Measurements from ENCODE around the gene CACTIN.
"Not testable (repeated sequence)": the region's sequence is repeated elsewhere in the genome, so short reads cannot be mapped to it uniquely, and the experiment has no call there.

The CACTIN gene

DNA sequence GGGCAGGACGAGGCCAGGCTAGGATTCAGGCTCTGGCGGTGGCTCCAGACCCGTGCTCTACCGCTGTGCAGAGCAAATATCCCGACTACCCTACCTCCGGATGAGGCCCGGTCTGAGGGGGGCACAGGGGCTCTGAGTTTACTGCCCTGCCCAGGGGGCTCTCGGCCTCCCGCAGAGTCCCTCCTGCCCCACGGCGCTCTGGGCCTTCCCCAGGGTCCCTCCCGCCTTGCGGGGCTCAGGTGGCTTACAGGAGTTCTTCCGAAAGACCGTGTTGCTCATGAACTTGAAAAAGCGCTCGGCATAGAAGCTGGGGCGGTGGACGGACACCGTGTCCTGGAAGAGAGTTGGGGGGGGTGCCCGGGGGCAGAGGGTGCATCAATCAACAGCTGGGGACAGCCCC, 19.1 kb upstream of the CACTIN start:
- no peak for DNase-seq

DNA sequence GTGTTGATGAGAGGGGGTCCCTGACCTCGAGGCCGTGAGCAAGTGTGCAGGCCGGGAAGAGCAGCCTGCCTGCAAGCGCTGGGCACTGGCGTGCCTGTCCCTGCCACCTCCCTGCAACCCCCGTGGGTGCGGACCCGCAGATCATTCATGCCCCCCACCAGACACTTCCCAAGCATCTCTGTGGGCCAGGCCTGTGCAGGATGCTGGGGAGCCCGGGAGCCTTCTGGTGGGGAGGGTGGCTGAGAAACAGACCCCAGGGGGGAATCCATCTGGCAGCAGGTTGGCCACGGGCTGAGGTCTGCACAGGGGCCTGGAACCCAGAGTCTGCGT, 18.4 kb upstream of the CACTIN start:
- no peak for DNase-seq

DNA sequence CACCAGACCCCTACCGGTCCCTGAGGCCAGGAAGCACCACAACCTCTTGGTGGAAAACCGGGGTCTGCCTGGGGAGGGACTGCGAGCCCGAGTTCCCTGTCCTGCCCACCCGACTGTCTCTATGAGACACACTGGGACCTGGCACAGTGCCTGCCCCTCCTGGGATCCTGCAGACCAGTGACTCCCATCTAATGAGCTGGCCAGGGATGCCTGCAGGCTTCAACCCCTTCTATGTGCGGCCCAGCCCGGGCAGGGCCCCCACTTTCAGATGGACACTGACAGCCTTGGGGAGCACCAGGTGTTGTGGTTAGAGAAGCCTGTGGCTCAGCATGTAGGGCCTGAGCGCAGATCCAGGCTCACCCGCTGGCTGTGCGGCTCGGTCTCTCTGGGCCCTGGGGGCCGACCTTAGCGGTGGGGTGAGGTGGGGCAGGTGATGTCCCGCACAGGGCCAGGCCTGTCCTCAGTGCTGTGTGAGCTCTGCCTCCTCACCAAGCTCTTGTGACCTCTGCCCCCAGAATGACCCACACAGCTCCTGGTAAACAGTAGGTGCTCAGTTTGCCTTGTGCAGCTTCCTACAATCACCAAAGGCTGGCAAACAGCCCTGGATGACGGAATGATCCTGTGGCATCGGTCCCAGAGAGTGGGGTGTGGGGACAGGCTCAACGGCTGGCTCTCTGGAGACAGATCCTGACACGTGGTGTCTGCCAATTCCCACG, 17.9 kb upstream of the CACTIN start:
- DNase-seq: no peak

DNA sequence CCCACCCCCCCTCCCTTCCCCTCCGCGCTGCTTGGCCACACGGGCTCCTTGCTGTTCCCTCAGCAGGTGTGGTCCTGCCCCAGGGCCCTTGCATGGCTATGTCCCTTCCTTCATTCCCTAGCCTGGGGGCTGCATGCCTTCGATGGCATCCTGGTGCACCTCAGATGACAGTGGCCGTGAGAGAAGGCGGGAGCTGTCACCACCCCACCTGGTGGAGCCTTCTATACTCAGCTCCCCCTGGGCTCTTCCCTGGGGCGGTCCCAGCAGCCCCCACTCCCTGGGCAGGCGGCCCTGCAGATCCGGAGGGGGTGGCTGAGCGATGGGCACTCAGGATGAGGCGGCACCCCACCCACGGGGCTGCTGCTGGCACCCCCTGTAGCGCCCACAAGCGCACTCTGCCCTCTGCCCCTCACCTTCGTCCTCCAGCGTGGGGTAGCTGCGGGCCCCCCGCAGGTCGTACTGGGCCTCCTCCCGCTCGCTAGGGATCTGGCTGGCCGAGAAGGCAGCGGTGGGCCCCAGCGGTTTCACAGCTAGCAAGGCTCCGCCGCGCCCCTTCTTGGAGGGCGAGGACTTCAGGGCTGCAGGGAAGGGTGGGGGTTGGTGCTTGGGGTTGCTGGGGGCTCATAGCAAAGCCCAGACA, 17.2 kb upstream of the CACTIN start:
- DNase-seq: no peak

DNA sequence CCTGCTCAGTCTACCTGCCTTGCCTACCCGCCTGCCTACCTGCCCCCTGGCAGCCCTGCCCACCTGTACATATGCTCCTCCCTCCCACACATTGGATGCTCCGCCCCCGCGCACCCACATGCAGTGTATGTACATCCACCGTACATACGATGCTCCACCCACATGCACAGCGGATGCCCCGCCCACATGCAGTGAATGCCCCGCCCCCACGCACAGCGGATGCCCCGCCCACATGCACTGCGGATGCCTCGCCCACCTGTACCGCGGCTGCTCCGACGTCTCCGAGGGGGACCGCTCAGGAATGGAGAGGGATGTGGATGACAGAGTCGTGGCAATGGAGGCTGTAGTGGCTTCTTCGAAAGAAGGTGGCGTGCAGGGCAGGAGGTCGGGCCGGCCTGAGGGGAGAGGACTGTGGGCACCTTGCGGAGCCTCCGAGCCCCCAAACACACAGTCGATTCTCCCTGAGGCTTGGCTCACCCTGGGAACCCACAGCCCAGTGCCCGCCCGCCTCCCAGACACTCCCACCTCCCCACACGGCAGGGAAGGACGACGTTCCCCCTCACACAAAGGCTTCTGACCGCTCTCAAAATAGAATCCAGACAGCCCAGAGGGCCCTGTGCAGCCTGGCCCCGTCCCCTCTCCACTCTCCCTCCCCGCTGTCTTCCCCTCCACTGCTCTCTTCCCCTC, 16.5 kb upstream of the CACTIN start:
- no peak for DNase-seq

DNA sequence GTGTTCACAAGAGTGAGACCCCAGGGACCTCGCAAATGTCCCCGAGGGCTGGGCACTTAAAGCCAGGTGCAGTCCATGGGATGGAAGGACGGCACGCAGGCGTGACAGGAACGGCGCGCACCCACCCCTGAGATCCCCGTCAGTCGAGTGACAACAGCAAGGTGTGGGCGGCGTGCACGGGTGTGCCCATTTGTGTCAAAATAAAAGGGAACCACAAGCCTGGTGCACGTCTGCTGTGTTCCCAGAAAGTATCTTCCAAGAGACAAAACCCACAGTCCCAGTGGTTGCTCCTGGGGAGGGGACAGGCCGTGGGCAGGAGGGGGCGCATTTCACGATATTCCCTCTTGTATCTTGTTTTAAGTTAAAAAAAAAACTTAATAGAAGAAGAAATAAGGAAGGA, 15.7 kb upstream of the CACTIN start:
- DNase-seq: no peak

DNA sequence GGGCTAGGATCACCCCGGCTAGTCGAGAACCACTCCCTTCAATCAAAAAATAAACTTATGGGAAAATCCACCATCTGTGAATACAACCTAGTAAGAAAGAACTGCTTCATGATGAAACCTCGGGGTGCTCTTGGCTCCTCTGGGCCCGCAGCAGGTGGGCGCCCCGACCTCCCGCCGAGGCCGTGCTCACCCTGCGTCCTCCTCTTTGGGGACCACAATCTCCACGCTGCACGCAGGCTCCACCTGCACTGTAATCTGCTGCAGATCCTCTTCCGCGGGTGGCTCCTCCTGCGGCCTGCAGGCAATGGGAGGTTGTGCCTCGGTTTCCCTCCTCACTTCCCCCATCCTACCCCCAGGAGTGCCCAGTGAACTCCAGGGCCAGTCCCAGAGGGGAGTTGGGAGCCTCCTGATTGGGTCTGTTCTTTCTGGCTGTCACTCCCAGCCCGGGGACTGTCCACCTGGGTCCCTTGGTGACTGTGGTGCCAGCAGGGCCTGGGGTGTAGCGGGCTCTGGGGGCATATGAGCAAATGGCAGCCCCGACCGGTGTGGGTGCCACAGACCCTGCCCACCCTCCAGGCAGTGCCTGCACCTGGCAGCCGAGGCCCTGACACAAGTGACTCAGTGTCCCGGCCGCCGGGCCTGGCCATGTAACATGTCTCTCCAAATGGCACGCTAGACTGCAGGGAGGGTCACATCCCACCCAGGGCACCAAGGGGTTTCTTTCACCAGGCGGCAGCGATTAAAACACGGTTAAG, 15.1 kb upstream of the CACTIN start:
- no peak for DNase-seq

DNA sequence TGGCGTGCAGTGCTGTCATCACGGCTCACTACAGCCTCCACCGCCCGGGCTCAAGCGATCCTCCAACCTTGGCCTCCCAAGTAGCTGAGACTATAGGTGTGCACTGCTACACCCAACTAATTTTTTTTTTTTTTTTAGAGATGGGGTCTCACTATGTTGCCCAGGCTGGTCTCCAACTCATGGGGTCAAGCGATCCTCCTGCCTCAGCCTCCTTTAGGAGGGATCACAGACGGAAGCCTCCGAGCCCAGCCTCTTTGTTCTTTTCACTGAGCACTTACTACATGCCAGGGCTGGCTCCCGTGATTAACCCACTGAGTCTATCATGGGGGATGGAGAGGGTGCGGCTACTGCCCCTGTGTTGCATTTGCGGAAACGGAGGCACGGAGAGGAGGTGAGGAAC, 12.9 kb upstream of the CACTIN start:
- no peak for DNase-seq

DNA sequence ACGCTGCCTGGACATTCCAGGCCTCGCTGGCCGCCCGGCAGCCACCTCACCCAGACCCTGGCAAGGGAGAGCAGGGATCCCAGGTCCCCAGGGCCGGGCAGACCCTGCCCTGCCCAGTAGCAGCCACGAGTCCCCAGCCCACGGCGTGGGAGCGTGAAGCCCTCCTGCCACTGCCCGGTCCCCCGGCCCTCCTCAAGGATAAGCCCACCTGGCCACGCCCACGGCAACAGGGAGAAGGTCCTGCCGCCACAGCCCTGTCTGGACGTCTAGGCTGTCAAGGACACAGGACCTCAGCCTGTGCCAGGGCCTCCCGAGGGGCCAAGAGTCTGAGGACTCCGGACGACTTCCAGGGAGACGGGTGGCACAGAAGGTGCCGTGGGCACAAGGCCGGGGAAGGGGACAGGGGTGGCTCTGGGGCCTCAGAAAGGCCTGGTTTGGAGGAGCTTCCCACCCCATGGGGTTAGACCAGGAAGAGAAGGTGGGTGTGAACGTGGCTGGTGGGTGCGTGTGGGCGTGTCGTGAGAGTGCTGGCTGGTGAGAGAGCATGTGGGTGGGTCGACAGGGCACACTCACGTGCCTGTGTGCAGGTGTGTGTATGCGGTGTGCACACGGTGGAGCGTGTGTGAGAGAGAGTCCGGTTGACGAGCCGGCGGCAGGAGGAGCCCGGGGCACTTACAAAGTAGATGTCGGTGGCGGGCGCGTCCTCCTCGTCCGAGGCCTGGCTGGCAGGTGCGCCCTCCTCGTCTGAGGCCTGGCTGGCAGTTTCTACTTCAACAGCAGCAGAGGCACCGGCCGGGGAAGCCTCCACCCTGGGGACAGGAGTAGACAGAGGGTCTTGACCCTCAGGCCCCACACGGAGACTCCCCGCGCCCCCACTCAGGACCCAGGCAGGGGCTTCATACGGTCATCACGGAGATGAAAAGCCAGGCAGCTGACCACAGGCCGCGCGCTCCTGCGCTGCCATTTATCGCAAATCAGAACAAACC, 11.9 kb upstream of the CACTIN start:
- no peak for DNase-seq

DNA sequence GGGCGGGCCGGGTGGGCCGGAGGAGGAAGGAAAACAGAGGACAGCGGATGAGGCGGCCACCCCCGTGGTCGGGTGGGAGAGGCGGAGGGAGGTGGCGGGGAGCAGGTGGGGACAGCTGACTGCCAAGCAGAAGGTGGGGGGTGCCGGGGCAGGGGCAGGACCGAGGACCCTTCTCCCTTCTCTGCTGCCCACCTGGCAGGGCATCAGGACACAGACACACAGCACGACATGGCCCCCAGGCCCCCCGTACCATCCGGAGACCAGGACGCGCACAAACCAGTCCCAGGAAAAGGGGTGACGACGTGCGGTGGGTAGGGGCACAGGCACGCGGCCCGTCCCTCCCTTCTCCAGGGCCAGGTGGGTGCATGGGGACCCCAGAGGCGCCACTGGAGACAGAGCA, 11.0 kb upstream of the CACTIN start:
- no peak for DNase-seq

DNA sequence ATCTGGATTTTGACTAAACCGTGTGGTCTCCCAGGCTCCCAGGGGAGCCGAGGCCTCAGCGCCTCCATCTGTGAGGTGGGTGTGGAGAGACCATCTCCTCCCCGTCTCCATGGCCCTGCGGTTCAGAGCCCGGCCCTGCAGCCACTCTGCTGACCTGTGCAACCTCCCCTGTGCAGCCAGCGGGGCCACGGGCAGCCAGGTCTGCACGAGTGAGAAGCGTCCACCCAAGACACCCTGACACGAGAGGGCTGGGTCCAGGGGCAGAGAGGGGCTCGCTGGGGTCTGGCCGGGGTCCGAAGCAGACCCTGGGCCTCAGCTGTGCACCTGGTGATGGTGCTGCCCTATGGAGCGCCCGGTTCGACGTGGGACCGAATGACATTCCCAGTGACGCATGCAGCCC, 10.4 kb upstream of the CACTIN start:
- no peak for DNase-seq

DNA sequence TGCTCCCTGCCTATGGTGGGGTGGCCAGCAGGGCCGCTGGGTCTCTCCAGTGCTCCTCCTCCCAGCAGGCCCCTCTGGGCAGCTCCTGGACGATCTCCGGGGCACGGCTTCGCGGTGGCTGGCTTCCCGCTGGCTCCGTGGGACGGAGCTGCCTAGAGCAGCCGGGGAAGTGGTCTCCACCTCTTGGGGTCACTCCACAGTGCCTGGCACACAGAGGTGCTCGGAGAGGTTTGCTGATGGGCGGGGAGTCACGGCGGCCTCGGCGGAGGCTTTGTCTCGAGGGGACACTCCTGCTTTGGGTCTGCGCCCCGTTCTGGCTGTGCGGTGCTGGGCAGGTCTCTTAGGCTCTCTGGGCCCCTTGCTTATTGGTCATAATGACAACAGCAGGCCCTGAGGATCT, 9.9 kb upstream of the CACTIN start:
- no peak for DNase-seq

DNA sequence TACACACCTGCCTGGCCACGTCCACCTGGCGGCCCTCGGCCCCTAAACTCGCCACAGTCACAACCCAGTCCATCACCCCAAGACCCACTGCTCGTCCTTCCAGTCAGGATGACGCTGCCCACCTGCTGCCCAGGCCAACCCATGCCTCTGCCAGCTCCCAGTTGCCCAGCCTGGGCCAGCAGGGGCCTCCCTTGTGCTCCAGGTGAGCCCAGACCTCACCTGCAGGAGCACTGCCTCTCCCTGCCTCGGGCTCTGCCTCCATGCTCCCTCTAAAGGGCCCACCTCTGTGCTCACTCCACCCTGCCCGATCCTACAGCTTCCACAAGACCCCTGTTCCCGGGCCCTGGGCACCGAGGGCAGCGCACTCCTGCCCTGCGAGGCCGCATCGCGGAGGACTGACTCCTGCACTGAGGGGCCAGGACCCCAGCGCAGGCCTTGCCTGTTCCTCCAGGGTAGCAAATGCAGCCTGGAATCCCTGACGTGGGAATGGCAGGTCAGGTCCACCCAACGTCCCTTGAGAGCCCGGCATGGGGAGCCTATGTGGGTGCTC, 8.0 kb upstream of the CACTIN start:
- DNase-seq: no peak

DNA sequence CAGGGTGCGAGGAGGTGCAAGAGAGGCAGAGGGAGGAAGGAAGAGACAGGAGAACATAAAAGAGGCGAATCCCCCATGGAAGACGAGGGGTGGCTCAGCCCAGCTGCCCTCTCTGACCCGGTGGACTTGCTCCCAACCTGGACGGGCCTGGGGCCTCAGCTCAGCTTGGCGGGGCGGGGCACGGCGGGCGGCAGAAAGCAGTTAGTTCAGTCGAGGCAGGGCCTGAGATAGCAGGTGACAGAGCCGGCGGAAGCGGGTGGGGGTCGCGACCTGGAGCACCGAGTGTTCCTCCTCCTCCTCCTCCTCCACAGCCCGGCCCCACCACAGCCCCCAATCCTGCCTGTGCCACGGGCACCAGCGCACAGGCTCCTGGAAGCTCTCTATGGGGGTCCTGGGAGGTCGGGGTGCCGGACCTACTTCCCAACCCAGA, 7.0 kb upstream of the CACTIN start:
- no peak for DNase-seq

DNA sequence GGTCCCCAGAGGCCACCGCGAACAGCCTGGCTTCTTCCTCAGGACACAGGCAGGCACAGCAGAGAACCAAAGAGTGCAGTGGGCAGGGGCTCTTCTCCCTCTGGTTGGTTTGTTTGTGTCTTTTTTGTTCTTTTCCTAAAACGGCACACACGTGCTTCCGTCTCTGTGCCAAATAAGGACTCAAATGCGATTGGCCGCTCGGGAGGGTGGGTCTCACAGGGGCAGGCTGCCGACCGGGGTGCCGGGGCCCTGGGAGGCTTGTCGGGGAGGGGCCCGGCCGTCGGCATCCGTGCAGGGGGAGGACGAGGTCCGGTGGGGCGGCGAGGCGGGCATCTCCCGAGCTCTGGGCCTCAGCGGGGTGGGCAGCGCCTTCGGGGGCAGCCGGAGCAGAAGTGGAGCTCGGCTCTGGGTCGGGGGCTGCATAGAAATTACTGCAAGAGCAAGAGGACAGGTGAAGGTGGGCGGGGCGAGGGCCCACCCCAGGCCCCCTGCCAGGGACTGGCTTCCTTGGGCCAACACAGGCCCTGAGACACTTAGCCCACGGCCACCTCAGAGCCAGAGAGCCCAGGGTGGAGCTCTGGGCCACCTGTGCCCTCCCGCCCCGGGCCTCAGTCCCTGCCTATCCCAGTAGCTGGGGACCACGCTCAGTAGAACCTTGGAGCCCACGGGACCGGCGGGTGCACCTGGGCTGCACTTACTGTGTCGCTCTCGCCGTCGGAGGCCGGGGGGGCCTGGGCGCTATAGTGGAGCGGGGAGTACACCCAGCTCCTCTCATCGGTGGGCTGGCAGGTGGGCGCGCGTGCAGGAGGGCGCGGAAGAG, 6.4 kb upstream of the CACTIN start:
- no peak for DNase-seq

DNA sequence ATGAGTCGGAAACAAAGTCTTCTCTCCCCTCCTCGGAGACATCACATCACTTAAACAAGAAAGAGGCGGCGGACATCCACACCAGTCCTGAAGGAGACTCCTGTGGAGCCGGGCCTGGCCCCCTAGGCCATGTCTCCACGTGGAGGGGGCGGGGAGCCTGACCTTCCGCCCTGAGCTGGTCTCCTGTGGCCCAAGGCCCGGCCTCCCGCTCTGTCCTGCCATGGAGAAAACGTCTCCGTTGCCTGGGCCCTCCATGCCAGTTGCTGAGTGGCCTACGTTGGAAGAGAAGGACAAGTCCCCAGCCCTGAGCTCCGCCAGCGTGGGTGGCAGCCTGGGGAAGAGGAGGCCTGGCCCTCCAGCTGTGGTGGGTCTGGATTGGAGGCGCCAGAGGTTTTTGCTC, 5.5 kb upstream of the CACTIN start:
- DNase-seq: no peak

DNA sequence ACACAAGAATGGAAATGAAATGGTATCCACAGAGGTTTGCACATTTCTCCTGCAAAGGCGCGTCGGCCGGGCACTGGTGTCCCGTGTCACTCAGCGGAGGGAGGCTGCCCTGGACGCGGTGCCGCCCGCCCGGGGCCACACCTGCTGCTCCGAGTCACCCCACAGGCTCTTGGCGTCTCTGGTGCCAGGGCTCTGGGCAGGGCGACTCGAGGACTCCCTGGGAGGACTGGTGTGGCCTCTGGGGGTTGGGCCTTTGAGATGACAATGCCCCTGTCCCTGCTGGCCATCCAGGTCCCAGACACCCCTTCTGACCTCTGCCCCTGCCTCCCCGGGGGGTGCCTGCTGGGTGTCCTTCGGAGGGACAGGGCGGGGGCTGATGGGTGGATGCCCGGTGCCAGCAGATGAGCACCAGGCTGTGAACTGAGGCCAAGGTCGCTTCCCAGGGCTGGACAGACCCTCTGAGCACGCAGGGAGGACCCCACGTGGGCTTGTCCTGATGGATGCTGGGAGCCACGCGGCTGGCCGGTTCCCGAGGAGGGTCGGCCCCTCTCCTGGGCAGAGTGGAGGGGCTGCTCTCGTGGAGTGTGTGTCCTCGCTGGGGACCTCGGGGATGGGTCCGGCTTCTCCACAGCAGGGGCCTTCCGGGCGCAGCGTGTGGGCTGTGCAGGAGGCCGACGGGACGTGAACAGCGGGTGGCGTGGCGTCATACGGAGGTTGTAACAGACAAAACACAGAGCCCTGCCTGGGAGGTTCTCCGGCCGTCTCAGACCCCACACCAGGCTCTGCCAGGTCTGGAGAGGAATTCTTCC, 4.7 kb upstream of the CACTIN start:
- DNase-seq: no peak

DNA sequence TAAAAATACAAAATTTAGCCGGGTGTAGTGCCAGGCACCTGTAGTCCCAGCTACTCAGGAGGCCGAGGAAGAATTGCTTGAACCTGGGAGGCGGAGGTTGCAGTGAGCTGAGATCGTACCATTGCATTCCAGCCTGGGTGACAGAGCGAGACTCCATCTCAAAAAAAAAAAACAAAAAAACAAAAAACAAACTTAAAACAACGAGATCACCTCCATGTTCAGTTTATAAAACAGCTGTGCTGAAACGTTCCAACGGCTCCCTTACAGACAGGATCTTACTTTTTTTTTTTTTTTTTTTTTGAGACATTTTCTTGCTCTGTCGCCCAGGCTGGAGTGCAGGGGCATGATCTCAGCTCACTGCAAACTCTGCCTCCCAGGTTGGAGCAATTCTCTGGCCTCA, 2.2 kb upstream of the CACTIN start:
- DNase-seq: not testable (repeated sequence)

DNA sequence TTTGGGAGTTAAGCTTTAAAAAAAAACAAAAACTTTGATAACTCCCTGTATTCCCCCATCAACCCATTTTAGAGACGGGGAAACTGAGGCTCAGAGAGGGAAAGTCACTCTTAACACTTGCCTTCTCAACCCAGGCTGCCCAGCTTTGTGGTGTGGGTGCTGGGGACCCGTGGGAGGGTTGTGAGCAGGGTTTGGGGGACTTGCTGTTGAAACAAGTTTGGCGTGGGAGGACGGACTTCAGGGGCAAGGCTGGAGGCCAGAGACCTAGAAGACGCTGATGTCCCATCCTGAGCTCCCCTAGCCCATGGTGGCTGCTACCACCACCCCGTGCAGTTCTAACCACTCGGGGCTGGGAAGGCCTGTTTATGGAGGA, 747 bp upstream of the CACTIN start:
- no peak for DNase-seq

DNA sequence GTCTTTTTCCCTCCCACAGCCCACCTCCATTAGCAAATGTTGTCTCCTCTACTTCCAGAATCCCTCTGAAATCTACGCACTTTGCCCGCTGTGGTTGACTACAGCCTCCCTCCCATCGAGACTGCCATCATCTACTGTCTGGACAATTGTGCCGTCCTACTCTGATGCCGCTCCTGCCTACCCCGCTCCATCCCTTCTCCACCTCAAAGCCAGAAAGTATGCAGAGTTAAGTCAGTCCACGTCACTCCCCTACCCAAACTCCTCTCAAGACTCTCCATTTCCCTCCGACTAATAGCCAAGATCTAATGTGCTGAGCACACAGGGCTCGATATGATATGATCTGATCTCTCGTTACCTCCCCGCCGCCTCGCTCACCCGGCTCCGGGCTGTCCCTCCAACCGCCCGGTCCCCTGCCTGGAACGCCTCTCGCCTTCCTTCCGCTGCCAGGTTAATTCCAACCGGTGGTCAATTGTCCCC, 556 bp downstream of the CACTIN start:
- DNase-seq: no peak
